ENCODE results near the gene CEBPA.
"Not testable (repeated sequence)": the region's sequence is repeated elsewhere in the genome, so short reads cannot be mapped to it uniquely, and the experiment has no call there.

The CEBPA gene

GRCh38 chr19:33324628-33325027 lies 22.3 kb upstream of the CEBPA start:
- no peak for DNase-seq

GRCh38 chr19:33323093-33323820 lies 20.9 kb upstream of the CEBPA start:
- DNase-seq = no peak

- DNase-seq = no peak
Measured at GRCh38 chr19:33320636-33321035, 18.3 kb upstream of the CEBPA start.

- not testable (repeated sequence) for DNase-seq
Measured at GRCh38 chr19:33317991-33318390, 15.7 kb upstream of the CEBPA start.

GRCh38 chr19:33317517-33317916 lies 15.2 kb upstream of the CEBPA start:
- no peak for DNase-seq

- DNase-seq = no peak
Measured at GRCh38 chr19:33316541-33317264, 14.4 kb upstream of the CEBPA start.

- DNase-seq = not testable (repeated sequence)
Measured at GRCh38 chr19:33312808-33313207, 10.5 kb upstream of the CEBPA start.

- no peak for DNase-seq
Measured at GRCh38 chr19:33312065-33312464, 9.7 kb upstream of the CEBPA start.

- no peak for DNase-seq
Measured at GRCh38 chr19:33311326-33311682, 9.0 kb upstream of the CEBPA start.

GRCh38 chr19:33310606-33311325 lies 8.4 kb upstream of the CEBPA start:
- no peak for DNase-seq

GRCh38 chr19:33309826-33310225 lies 7.5 kb upstream of the CEBPA start:
- DNase-seq = no peak

GRCh38 chr19:33306853-33307792 lies 4.8 kb upstream of the CEBPA start:
- DNase-seq = no peak

GRCh38 chr19:33306191-33306590 lies 3.9 kb upstream of the CEBPA start:
- no peak for DNase-seq

- no peak for DNase-seq
Measured at GRCh38 chr19:33304760-33305647, 2.7 kb upstream of the CEBPA start.

- DNase-seq = no peak
Measured at GRCh38 chr19:33304371-33304759, 2.0 kb upstream of the CEBPA start.

GRCh38 chr19:33303791-33304345 lies 1.5 kb upstream of the CEBPA start:
- DNase-seq = no peak

GRCh38 chr19:33302974-33303790 lies 848 bp upstream of the CEBPA start:
- DNase-seq = peak in 2 of 14 donors; percentile 46 to 75

GRCh38 chr19:33301900-33302174 lies 497 bp downstream of the CEBPA start:
- no peak for DNase-seq

- peak in 1 of 14 donors; percentile 62 for DNase-seq
Measured at GRCh38 chr19:33301144-33301899, 1.0 kb downstream of the CEBPA start.

GRCh38 chr19:33300894-33301143 lies 1.5 kb downstream of the CEBPA start:
- DNase-seq = no peak
